Limb (tissue), 2 donors: ENCODE measurements around the gene SUN5.
"Not testable (repeated sequence)": the region's sequence is repeated elsewhere in the genome, so short reads cannot be mapped to it uniquely, and the experiment has no call there.

ENCODE experiments used
- DNase-seq, 2 donors: peaks; one replicate each; pipeline ENCODE4 v3.0.0-alpha.2; 2016; ENCODE audit errors: extremely low spot score in 2 of 2

The SUN5 gene, protein sequence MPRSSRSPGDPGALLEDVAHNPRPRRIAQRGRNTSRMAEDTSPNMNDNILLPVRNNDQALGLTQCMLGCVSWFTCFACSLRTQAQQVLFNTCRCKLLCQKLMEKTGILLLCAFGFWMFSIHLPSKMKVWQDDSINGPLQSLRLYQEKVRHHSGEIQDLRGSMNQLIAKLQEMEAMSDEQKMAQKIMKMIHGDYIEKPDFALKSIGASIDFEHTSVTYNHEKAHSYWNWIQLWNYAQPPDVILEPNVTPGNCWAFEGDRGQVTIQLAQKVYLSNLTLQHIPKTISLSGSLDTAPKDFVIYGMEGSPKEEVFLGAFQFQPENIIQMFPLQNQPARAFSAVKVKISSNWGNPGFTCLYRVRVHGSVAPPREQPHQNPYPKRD

DNA sequence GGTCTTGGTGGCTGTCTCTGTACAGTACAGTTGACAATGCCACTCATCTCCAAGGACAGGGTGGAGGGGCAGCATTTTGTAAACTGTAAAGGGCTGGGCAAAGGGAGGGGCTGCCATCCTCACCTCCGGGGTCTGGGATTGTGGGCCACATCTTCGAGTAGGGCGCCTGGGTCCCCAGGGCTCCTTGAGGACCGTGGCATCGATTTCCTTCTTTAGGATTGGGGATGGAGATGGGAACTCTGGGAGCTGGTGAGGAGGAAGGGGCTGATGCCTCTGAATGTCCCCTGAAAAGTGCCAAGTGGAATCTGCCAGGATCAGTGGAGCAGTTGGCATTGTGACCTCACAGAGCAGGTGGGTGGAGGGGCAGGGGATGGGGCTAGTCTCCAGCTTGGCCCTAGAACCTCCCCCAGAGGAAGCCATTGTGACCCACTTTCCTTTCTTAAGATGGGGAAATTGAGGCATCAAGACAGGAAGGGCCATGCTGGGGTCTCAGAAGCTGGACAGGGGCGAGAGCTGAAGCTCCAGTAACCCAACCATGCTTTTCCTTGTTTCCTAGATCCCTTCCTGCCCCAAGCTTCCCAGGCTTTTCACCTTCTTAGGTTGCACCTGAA, at the start of gene SUN5:
Gene SUN5, minus strand, starts transcription at position 293 of the 611 bp plus-strand sequence. Its CDS starts 93 bp downstream, at position 200.
- no peak for DNase-seq

DNA sequence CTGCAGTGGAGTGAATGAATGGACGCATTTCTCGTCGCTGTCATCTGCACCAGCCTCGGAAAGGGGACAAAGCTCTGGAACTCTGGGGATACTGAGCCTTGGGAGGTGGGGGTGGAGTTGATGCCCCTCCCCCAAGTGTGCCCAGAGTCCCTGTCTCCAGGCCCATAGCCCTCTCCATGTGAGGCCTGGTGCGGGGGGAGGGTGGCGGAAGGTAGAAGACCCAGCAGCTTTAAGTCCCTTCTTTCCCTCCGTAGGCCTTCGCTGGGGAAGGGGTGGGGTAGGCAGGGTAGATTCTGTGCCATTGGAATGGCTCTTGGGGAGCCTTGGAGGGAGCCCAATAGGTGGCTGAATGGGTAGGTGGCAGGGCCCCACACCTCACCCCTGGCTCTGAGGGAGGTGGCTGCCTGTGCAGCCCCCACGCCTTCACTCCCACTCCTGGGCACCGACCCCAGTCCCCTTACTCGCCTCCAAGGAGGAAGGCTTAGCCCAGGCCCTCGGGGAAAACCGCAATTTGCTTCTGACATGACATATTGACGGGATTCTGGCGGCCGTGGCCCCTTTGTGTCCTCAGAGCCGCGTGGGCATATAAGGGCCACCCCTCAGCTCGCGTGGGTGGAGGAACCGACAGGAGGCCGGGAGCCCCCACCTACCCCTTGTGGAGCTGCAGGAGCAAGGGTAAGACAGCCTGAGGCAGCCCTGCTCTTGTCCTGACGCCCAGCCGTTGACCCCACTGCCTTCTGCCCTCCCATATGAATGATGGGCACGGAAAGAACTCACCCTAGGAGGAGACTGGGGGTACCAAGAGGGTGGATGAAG, 49.3 kb upstream of the SUN5 start, which contains the start of gene BPIFB3:
Gene BPIFB3, plus strand, starts transcription at position 613 of the 816 bp plus-strand sequence. CDS start 1,533 bp downstream, outside the sequence.
- no peak for DNase-seq

DNA sequence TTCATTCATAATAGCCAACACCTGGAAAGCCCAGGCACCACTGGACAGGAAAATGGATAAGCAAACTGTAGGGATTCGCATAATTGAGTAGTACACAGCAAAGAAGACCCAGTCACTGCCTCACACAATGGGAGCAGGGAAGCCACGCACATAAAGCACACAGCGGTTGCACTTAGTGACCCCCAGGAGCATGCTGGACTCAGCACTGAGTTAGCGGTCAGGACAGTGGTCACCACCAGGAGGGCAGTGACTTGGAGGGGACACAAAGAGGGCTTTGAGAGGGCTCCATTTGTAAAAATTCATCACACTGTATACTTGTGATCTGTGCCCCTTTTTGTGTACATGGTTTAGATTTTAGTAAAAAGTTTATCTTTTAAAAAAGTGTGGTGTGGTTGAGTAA, 47.1 kb upstream of the SUN5 start:
- DNase-seq, result no peak

DNA sequence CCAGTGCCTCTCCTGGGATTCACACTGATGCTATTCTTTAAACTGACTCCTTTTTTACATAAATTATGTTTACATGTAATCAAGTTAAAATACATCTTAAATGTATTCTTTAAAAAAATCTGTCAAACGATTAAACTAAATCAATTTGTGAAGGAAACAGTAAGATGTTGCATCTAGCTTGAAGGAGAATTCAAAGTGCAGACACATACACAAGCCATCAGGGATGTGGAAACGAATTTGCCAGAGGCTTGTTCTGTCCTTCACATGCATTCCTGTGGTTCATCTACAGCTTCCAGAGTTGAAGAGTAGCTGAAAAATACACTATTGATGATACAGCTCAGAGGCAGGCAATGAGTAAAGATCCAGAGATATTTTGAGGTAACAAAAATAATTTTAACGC, 42.2 kb upstream of the SUN5 start:
- no peak for DNase-seq

DNA sequence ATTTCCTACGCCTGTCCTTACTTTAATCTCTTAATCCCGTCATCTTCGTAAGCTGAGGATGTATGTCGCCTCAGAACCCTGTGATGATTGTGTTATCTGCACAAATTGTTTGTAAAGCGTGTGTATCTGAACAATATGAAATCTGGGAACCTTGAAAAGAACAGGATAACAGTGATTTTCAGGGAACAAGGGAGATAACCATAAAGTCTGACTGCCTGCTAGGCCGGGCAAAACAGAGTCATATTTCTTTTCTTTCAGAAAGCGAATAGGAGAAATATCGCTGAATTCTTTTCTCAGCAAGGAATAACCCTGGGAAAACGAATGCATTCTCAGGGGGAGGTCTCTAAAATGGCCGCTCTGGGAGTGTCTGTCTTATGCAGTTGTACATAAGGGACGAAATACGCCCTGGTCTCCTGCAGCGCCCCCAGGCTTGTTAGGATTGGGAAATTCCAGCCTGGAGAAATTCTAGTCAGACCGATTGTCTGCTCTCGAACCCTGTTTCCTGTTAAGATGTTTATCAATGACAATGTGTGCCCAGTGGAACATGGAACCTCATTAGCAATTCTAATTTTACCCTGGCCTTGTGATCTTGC, 41.0 kb upstream of the SUN5 start:
- DNase-seq, result not testable (repeated sequence)

DNA sequence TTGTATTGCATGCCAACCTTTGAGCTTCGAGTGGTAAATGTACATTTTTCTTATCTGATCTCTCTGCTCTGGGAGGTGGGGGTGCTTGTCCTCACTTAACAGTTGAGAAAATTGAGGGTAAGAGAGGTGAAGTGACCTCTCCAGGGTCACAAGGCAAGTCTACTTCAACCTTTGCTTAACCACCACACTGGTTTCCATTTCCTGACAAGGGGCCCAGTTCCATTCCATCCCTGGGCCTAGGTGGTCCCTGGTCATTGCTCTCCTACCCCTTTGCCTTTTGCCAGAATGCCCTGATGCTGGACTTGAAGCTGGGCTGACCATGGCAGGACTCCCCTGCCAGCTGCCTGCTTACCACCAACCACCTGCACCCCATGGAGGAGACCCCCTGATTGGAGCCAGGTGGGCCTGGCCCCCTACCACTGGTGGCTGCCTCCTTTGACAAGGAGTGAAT, 39.5 kb upstream of the SUN5 start:
- DNase-seq, result no peak

DNA sequence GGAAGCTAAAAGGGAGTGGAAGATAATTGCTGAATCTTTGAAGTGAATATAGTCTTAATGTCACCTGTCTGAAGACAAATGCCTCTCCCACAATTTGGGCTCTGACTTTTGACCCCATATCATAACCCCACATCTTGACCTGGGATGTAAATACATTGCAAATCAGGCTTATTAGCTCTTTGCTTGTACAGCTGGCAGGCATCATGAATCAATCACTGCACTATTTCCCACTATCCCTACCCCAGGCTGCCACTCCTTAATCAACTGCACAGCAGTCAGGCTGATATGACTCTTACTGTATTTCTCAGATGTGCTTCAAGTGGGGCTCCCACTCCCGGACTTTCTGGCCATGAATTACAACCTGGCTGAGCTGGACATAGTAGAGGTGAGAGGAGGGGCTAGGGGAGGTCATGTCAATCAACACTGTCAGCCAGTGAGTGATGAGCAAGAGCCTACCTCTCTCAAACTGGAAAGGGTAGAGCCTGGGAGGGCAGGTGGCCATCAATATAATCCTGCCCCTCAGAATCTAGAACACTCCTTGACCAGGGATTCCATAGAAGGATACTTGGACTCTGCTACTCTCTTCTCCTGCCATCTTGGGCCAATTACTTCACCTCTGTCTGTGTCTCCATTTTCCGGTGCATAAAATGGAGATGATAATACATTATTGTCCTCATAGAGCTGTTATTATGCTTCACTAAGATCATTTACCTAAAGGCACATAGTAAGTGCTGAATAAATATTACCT, 38.9 kb upstream of the SUN5 start:
- DNase-seq, result no peak

DNA sequence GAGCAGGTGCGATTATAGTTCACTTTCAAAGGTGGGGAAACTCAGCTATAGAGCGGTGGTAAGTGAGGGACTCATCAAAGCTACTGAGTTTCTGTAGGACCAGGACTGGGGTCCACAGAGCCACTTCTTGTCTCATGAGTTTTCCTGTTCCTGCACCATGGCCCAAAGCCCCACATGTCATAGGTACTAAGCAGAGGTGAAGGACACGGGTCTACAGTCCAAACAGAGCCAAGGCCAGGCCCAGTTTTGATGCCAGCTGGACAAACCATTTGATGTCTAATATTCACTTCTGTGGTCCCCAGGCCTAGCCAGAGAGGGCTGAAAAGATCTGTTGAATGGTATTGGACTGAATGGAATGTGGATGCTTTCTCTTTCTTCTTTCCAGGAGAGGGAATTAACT, 38.2 kb upstream of the SUN5 start:
- DNase-seq, result no peak

DNA sequence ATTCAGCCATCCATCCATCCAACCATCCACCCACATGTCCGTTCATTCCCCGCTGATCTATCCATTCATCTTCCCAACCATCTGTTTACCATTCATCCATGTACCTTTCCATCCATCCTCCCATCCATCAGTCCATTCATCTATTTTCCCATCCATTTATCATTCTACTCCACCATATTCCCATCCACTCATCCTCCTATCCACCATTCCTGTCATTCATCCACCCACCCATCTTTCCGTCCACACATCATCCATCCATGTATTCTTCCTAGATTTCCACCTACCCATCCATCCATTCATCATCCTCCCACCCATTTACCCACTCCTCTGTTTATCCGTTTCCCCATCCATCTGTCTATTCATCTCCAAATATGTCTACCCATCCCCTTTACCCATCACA, 34.0 kb upstream of the SUN5 start:
- DNase-seq, result no peak

DNA sequence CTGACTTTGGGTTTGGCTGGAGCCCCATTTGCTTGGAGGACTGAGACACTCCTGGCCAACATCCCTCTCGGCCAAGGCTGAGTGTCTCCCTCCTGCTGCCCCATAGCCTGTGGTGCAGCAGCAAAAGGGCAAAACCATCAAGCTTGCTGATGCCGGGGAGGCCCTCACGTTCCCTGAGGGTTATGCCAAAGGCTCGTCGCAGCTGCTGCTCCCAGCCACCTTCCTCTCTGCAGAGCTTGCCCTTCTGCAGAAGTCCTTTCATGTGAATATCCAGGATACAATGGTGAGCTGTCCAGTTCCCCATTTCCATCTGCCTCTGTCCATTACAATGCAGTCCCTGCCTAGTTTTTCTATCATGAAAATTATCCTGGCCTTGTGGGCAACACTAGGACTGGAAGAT, 33.2 kb upstream of the SUN5 start:
- no peak for DNase-seq

DNA sequence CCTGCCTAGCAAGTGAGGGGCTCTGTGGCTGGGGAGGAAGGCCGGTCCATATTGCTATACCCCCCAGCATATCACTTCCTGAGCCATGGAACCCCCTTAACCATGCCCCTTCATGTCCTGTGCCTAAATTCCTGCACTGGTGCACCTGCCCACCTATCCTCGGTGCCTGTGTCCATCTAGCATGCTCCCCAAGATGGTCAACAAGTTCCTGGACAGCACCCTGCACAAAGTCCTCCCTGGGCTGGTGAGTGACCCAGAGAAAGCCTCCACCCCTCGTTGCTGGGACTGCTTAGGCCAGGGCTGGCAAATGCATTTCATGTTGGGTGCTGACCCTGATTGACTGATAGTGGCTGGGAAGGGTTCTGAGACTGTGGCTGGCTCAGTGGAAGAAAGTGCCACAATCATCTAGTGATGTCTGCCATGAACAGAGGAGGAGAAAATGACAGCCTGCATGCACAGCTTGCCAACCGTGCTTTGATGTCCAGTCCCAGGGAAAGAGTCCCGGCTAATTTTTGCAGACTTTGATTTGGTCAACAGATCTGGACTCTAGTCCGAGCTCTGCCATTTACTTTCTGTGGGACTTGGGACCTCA, 30.8 kb upstream of the SUN5 start:
- no peak for DNase-seq

DNA sequence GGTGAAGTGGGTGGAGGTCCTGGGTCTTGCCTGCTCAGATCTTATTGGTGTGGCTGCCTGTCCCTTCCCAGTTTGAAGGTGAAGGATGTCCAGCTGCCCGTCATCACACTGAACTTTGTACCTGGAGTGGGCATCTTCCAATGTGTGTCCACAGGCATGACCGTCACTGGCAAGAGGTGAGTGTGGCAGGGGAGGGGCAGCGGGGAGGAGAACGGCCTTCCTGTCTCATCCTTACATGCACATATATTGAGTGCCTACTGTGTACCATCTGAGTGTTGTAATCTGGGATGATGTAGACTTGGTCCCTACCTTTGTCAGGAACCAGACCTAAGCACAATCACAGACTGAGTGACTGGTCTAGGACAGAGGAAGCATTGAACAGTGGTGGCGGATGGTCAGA, 29.9 kb upstream of the SUN5 start:
- DNase-seq, result no peak

DNA sequence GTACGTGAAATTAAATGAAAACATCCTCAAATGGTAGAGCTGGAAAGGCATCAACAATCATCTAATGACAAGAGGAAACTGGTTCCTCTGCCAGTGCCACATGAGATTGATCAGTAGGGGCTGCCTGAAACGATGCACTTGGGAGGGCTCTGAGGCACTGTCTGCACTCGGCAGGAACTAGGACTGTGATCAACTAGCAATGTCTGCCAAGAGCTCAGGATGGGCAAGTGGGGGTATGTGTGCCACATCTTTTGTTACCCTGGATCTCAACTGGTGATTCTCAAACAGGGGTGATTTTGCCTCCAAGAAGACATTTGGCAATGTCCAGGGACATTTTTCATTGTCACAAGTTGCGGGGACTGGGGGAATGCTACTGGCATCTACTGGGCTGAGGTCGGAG, 29.1 kb upstream of the SUN5 start:
- no peak for DNase-seq

DNA sequence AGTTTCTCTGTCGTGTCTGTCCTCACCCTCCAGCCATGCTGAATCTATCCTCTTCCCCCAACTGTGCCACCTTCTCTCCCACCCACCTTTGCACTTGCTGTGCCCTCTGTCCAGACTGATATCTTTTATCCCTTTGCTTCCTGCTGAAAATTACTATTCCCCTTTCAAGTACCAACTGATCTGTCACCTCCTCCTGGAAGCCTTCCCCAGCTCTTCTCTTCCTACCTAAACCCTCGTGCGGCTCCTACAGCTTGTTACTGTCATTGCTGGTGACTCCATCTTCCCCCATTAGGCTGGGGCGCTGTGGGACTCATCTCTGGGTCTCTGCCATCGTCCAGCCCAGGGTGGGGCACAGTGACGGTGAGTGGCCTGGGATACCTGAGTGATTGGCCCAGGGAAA, 28.3 kb upstream of the SUN5 start:
- no peak for DNase-seq

DNA sequence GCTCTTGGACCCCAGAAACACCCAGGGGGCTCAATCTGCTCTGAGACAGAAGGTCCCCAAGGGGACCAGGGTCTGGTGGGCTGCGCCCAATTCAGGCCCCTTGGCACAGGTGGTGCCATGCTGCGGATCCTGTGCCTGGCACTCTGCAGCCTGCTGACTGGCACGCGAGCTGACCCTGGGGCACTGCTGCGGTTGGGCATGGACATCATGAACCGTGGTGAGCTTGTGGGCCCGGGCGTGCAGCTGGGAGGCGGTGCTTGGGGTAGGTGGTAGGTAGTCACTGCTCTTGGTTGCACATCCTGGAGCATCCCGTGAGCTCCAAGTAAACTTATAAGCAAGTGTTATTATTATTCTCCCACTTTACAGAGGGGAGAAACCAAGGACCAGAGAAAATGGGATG, 27.3 kb upstream of the SUN5 start, which contains the start of gene BPIFB6:
Gene BPIFB6, plus strand, starts transcription at position 118 of the 400 bp plus-strand sequence. Its CDS starts 0 bp downstream, at position 118.
- DNase-seq, result no peak

DNA sequence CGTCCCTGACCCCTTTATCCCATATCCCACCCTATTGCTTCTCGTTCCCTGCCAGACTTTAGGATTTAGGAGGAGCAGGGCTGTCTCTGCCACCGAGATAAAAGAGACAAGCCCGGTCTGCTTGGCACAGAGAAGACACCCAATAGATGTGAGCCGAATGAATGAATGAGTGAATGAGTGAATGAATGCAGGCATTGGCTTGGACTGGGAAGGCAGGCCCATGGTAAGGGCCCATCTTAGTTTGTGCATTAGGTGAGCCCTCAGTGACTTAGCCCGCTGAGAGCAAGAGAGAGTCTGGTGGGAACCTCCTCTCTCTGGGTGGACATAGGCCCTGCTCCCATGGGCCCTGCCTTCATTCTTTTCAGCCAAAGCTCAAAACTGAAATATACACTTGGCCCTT, 26.3 kb upstream of the SUN5 start:
- no peak for DNase-seq

DNA sequence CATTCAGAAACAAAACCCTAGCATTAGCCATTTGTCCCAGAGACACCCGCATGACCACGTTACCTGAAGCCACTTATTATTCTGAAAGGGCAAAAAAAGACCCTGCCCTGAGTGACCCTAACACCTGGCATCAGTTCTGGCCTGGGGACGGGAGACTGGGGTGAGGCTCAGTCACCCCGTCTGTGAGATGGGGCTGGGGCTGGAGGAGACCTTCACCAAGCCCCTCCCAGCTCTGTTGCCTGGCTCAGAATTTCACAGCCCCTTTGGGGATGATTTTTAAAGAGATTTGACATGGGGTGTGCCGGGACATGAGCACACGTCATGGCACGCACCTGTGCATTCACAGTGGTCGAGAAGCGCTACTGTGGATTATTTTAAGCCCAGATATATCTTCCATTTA, 25.8 kb upstream of the SUN5 start:
- no peak for DNase-seq

DNA sequence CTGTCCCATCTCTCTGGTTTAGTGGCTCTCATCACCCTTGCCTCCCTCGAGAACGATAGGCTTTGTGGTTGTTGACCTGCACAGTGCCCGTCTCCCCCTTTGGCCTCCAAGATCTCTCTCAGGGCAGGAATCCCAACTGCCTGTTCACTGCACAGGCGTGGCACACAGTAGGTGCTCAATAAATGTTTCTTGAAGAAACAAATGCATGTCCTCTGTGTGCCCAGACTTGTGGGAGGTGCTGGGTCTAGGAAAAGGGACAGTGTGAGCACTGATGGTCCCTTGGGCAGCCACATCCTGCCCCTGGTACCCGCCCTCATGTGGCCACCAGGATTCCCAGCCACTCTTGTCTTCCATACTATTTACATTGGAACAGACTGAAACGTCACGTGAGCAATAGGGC, 24.6 kb upstream of the SUN5 start:
- DNase-seq, result no peak

DNA sequence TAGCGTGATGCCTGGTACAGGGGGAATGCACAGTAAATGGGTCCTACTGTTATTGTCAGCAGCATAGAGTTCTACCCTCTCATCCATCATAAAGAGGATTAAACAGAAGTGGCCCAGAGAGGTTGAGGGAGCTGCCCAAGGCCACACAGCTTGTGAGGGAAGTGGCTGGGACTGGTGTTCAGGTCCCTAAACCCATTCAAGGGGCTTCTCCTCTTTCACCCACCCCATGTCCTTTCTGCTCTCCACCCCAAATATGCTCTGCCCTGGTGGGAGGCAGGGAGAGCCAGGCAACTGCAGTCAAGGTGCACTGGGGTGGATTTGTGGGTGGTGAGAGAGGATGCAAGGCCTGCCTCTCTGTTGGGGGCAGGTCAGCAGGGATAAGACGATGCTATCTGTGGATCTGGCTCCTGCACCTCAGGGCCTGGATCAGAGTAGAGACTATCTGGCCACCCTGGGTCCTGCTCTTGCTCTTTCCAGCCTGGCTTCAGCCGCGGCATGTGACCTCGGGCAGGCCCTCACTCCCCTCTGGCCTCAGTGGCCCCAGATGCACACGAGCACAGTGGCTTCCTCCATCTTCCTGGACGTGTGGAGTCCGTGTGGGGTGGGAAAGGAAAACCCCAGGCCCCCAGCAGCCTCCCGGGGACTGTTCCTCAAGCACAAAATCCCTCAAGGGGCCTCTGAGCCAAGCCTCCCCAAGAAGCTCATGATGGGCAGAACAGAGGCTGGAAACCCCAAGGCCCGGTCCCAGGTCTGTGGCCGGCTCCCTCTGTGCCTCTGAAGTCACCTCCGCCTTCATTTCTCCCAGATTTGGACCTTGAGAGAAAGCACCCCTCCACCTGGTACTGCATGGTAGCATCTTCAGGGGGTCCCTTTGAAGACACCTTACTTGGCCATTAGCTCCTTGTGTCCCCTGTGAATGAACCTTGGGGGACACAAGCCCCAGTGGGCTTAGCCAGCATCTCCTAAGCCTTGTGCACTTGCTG, 23.8 kb upstream of the SUN5 start:
- no peak for DNase-seq
